Colon (tissue), 2 donors: ENCODE data around the gene SEH1L.
"Not testable (repeated sequence)": the region's sequence is repeated elsewhere in the genome, so short reads cannot be mapped to it uniquely, and the experiment has no call there.

Experiments used
- FAIRE-seq: peaks from 2 replicates; lab custom pipeline; 2012; peaks lifted over from hg19 to GRCh38; lab: Jason Lieb, UNC
- donor health status: control.
- donor health status: control.

SEH1L gene

DNA sequence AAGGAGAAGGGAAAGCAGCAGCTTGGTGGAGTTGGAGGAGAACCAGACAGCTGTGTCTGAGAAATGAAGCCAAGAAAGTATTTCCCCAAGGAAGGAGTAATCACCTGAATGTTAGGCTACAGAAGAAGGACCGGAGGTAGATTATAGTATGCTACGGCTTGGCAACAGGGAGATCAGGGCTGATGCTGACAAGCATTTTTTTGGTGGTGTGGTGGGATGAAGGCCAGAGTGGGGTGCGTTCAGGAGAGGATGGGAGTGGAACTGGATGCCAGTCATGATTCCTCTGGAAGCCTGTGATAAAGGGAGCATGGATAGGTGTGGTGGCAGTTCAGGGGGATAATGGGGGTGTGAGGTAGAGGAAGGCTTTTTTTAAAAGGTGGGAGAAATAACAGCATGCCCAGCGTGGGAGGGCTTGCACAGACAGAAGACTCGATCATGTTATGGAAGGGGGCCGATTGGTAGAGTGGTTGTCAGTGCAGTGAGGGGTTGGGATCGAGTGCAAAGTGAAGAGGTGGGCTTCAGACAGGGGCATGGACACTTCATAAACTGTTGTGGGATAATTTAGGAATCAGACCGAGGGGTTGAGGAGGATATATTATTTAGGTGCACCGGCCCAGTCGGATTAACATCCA, 49.0 kb downstream of the SEH1L start:
- no peak for FAIRE-seq

- FAIRE-seq, result not testable (repeated sequence)
Observed at GRCh38 chr18:12997330-12997729, 49.5 kb downstream of the SEH1L start.

DNA sequence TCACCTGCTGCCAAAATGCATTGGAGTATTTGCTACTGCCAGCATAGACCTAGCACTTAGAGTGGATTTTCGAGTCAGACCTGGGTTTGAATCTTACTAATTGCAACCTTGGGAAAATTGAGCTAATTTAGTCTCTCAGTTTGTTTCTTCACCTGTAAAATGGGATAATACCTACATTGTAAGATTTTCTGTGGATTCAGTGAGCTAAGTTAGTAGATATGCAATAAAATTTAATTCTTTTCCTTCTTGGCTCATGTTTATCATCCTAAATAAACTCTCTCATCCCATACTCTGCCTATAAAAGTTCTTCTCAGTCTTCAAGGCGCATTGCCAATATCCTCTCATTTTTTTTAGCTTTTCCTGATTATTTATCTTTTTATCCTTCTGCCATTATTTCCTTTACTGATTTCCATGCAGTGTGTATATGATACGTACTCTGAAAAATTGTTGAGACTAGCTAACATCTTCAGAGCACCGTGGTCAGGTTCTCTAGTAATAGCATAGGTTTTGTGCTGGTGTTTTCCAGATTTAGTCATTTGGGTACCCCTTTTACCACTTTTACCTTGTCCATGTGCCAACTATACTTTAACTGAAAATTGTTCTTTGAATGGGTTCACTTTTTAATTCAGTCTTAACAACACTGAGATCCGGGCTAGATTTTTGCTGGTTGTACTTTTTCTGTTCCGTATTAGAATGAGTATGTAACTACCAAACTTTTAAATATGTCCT, 50.7 kb downstream of the SEH1L start:
- FAIRE-seq, result no peak

GRCh38 chr18:13003466-13003896, 55.7 kb downstream of the SEH1L start:
- FAIRE-seq, result no peak

GRCh38 chr18:13004396-13004795, 56.6 kb downstream of the SEH1L start:
- FAIRE-seq, result no peak

DNA sequence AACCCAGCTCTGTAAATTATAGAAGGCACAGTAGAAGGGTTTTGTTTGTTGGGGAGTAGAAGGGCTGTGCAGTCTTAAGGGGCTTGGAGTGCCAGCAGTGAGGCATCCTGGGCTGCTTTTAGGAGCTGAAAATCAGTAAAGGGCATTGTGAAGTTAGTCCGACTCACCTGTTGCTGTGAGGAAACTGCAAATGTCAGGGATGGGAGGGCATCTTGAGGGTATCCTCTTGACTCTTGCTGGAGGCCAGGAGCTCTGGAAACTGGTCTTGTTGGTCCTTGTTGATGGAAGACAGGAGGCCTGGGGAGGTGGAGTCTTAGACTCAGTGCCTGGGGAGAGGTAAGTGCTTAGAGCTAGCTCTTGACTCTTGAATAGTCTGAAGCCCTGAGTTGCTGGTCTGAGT, 57.5 kb downstream of the SEH1L start:
- no peak for FAIRE-seq

GRCh38 chr18:13006531-13007247, 58.9 kb downstream of the SEH1L start:
- FAIRE-seq, result no peak

DNA sequence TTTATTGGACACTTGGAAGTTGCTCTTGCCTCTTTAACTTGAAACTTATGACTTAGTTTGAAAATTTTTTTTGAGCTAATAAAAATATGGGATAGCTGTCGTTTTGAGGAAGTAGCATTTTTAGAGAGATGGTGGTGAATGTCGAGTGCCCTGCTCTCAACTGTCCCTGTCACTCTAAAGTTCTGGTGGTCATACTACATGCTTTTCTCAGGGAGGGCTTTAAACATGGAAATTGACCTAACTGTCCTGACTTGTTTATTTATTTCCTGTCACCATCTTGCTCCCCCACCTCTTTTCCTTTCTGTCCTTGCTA, 59.4 kb downstream of the SEH1L start:
- no peak for FAIRE-seq

GRCh38 chr18:13011719-13012118, 63.9 kb downstream of the SEH1L start:
- FAIRE-seq, result no peak

DNA sequence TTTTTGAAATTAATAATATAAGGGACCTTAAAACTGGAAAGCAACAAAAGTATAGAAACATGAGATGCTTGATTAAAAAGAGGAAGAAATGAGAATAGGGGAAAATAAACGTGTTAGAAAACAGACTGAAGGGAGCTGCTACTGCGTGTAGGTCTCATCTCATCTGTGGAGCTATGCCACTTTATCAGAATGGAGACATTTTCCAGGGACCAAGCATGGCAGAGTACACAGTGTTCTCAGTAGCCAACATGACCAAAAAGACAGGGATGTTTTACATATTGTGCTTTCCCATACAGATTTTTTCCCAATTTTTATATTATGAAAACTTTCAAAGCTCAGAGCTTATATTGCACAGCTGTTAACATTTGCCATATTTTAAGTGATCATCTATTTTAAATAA, 66.4 kb downstream of the SEH1L start:
- no peak for FAIRE-seq

DNA sequence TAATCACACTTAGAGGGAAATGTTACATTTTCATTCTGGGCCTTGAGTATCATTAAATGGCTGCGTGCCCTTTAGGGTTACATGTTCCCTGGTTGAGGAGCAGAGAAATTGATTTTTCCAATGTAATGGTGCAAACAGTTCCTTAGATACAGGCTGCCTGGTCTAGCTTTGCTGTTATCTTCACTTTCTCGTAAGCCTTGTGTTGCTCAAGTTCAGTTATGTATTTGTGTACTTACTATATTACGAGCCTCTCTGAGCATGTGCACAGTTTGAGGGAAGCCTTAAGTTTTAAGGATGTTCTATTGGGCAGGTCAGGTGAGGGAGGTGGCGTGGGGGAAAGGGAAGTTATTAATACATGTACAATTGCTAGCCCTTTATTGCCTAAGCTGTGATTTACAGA, 67.0 kb downstream of the SEH1L start:
- no peak for FAIRE-seq

DNA sequence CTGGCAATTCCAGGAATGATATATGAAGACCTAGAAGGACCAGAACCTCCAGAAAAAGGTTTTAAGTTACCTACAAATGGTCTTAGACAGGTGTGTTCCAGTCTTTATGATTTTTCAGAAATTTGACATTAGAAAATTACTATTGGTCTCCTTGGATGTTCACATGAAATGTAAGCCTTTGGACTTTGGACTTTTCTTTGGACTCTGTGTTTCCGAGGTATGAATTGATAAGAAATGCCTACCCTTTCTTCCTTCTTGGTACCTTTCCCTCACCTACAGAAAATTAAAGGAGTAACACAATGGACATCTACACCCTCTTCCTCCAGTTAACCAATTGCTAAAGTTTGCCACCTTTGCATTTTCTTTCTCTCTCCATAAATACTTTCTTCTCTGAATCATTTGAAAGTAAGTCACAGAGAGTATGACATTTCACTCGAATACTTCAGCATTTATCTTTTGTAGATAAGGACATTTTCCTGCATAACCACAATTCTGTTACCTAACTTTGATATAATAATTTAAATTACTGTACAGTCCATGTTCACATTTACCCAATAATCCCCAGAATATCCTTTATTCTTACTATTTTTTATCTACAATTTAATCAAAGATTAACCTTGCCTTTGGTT, 69.5 kb downstream of the SEH1L start:
- no peak for FAIRE-seq

DNA sequence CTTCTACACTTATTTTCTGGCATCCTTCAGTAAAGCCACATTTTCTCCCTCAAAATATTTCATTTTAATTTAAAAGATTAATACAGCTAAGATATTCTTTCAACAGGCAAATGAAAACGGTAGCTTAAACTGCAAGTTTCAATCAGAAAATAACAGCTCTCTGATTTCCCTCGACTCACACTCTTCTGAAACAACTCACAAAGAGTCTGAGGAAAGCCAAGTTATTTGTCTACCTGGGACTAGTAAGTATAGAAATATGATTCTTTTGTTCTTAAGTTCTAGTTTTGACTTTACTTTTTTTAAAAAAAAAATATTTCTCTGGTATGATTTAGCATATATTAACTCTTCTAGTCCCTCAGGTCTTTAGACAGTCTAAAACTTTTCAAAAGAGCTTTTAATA, 70.6 kb downstream of the SEH1L start:
- FAIRE-seq, result peak; percentile 55

- FAIRE-seq, result no peak
Observed at GRCh38 chr18:13019301-13019700, 71.5 kb downstream of the SEH1L start.

GRCh38 chr18:13022644-13023043, 74.8 kb downstream of the SEH1L start:
- no peak for FAIRE-seq

- no peak for FAIRE-seq
Observed at GRCh38 chr18:13025233-13025632, 77.4 kb downstream of the SEH1L start.

DNA sequence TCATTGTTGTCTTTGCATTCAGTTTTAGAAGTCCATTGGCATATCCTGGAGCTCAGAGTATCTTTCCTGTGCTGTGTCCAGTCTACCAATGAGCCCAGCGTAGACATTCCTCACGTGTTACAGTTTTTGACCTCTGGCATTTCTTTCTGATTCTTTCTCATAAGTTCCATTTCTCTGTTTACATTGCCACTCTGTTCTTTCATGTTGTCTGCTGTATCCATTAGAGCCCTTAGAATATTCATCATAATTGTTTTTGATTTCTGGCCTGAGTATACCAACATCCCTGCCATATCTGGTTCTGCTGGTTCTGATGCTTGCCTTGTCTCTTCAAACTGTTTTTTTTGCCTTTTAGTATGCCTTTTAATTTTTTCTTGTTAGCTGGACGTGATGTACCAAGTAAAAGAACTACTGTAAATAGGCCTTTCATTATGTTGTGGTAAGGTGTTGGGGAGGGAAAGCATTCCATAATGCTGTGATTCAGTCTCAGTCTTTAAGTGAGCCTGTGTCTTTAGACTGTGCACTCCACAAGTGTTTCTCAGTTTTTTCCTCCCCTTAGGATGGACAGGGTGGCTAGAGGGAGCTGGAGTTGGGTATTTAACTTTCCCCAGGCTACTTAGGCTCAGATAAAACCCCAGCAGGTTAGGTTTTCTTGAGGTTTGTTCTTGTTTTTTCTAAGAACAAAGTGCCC, 78.9 kb downstream of the SEH1L start:
- no peak for FAIRE-seq

DNA sequence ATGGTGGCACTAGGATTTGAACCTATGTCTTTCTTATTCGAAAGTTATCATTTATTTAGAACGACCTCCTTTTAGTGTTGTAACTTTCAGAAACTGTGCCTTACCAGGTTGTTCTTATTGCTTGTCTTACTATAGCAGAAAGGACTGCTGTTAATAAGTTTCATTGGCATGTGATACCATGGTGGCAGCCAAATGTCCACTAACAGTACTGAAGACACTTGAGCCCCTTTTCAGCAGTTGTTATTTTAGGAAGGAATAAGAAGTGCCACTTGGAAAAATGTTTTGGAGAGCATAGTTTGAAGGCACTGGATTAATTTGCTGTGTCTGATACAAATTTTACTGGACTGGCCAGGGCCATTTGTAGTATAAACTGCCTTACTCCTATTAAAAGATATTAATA, 81.1 kb downstream of the SEH1L start:
- no peak for FAIRE-seq

DNA sequence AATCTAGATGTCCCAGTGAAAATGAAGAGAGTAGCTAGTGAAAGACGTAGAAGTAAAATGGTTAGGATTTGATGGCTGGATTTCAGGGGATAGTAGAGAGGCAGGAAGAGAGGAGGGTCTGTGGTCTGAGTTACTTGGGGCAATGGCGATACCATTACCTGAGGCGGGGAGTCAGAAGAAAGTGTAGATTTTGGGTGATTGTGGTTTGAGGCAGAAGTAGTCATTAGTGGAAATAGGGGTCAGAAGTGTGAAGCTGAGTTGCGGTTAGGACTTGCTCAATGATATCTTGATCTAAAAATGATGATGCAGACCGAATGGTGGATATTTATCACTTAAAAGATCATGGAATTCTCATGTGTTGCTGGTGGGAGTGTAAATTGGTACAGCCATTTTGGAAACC, 84.4 kb downstream of the SEH1L start:
- no peak for FAIRE-seq

DNA sequence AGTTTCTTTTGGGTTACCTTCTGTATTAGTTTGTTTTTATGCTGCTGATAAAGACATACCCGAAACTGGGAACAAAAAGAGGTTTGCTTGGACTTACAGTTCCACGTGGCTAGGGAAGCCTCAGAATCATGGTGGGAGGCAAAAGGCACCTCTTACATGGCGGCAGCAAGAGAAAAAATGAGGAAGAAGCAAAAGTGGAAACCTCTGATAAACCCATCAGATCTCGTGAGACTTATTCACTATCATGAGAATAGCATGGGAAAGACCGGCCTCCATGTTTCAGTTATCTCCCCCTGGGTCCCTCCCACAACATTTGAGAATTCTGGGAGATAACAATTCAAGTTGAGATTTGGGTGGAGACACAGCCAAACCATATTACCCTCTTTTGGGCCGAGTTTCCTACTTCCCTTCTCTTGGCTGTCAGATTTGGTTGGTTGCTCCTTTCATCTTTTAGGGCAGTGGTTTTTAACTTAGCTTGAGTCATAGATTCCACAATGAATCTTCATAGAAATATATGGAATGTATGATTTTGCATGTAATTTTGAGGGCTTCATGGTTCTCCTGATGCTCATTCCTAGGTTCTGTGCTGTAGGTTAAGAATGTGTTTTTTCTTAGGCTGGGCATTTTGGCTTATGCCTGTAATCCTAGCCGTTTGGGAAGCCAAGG, 87.6 kb downstream of the SEH1L start:
- FAIRE-seq, result no peak

GRCh38 chr18:13036622-13037320, 89.0 kb downstream of the SEH1L start:
- no peak for FAIRE-seq
